ENCODE data around the gene NPW.

DNA sequence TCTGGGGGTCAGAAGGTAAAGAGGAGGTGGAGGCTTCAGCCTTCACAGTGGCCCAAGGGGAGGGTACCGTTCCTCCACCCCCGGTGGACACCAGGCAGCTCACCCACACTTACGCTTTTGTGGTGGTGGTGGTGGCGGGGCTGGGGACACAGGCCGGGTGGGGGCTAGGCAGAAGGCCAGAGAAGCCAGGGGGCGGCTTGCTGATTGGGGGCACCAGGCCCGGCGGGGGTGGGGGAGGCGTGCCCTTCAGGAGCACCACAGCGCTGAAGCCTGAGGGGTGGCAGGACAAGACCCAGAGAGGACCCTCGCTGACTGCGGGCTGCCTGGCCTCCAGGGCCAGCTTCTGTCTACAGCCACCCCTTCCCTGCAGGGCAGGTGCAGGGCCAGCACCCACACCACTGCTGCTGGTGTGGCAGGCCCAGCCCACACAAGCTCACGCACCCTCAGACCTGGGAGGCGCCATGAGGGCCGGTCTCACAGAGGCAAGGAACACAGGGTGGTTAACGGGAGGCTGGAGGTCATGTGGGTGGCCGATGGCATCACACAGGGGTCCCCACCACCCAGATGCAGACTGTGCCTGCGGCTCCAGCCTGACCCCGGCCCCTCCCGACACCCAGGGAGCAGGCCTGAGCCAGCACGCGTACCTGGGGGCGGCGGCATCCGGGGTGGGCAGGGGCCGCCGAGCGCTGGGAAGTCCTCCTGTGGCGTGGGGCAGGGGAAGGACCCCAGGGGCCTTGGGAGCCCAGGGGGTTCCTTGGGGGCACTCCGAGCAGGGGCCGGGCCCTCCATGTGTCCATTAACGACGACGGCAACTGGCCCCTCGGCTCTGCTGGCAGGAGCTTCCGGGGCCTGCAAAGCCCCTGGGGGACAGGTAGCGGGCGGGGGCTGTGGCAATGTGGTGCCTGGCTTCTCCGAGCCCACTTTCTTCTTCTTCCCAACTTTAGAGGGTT lies 20.5 kb upstream of the NPW start:
- TF ChIP-seq, protein P1, sequence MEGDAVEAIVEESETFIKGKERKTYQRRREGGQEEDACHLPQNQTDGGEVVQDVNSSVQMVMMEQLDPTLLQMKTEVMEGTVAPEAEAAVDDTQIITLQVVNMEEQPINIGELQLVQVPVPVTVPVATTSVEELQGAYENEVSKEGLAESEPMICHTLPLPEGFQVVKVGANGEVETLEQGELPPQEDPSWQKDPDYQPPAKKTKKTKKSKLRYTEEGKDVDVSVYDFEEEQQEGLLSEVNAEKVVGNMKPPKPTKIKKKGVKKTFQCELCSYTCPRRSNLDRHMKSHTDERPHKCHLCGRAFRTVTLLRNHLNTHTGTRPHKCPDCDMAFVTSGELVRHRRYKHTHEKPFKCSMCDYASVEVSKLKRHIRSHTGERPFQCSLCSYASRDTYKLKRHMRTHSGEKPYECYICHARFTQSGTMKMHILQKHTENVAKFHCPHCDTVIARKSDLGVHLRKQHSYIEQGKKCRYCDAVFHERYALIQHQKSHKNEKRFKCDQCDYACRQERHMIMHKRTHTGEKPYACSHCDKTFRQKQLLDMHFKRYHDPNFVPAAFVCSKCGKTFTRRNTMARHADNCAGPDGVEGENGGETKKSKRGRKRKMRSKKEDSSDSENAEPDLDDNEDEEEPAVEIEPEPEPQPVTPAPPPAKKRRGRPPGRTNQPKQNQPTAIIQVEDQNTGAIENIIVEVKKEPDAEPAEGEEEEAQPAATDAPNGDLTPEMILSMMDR (IDR thresholded peaks at IDR 0.05): no peak
- TF ChIP-seq POLR2A (IDR thresholded peaks at IDR 0.05): no peak

All from adrenal gland (tissue), 5 donors.